Measurements from ENCODE around the gene EPB41L4B. TPM values are rescaled to one million over a fixed set of nuclear protein-coding genes. Genes with fewer than 3 reads are reported as not detected.

Gene EPB41L4B
- total and polyA plus RNA-seq, 2 of the 13 experiments (the other 11 are each of a cell fraction or from before 2014, with no cell fraction given): 17.6 to 22.1 TPM

- TF ChIP-seq ZNF781 (CRISPR knock-in tag; IDR thresholded peaks at IDR 0.05; ENCODE audit: borderline replicate concordance, not compliant biosample characterization) (peak; percentile 31), LCORL (IDR thresholded peaks at IDR 0.05) (no peak), LCORL (CRISPR knock-in tag; IDR thresholded peaks at IDR 0.05) (0 out of 2 replicates have a peak, but pooled peaks have one; percentile 6), EP300 (IDR thresholded peaks at IDR 0.05; ENCODE audit: low read depth in 2 of 2, low read length in 2 of 2) (peak in 1 of 2 experiments; percentile 28; a peak in 1 of 4 replicates), EP300 (CRISPR knock-in tag; IDR thresholded peaks at IDR 0.05; ENCODE audit: borderline replicate concordance) (no peak), ARID5B (CRISPR knock-in tag; IDR thresholded peaks at IDR 0.05) (peak; percentile 62), KDM5B (CRISPR knock-in tag; IDR thresholded peaks at IDR 0.05; ENCODE audit: borderline replicate concordance) (0 out of 2 replicates have a peak, but pooled peaks have one; percentile 20), MYC (CRISPR knock-in tag; IDR thresholded peaks at IDR 0.05; ENCODE audit: borderline replicate concordance) (peak; percentile 38; the same call in 1 of the 2 replicates), ZNF710 (CRISPR knock-in tag; IDR thresholded peaks at IDR 0.05; ENCODE audit: borderline replicate concordance) (peak; percentile 24; the same call in 1 of the 2 replicates), SP5 (CRISPR knock-in tag; IDR thresholded peaks at IDR 0.05; ENCODE audit: borderline replicate concordance, low read depth) (0 out of 2 replicates have a peak, but pooled peaks have one; percentile 13), POLR2A (IDR thresholded peaks at IDR 0.05; ENCODE audit: insufficient read depth in 1 of 2, low read depth in 2 of 2, low read length in 2 of 2) (no peak), KLF15 (CRISPR knock-in tag; IDR thresholded peaks at IDR 0.05; ENCODE audit: borderline replicate concordance) (no peak), ZNF484 (CRISPR knock-in tag; IDR thresholded peaks at IDR 0.05; ENCODE audit: borderline replicate concordance, low read depth) (no peak), ZNF33B (CRISPR knock-in tag; IDR thresholded peaks at IDR 0.05) (no peak), ZMYM4 (CRISPR knock-in tag; IDR thresholded peaks at IDR 0.05) (peak; percentile 31; the same call in 1 of the 2 replicates), POGZ (CRISPR knock-in tag; IDR thresholded peaks at IDR 0.05) (0 out of 2 replicates have a peak, but pooled peaks have one; percentile 32), GABPA (IDR thresholded peaks at IDR 0.05; ENCODE audit: low read depth, low read length) (no peak), GABPA (CRISPR knock-in tag; IDR thresholded peaks at IDR 0.05; ENCODE audit: low read depth) (peak; percentile 26; the same call in 1 of the 2 replicates), ZNF687 (CRISPR knock-in tag; IDR thresholded peaks at IDR 0.05) (peak; percentile 63)
Measured at GRCh38 chr9:109314011-109314531, 6.8 kb downstream of the EPB41L4B start (continued).

Data from HepG2 (cell line).